ENCODE data around the gene USP49. TPM values are rescaled to one million over a fixed set of nuclear protein-coding genes. Genes with fewer than 3 reads are reported as not detected.
A peak's percentile ranks its signal among the peaks of the same experiment; 100 is the strongest.

USP49 gene
- total RNA-seq, 1 experiment from 2014 or later: 10.5 TPM

- ChIA-PET POLR2A (ENCODE audit: low non-redundant PET) (interaction anchor here (0.6 kb wide), 1 partner anchor 154 kb away, joined by 10 read pairs; no protein-coding TSS in a partner anchor), CTCF (interaction anchor here (1.8 kb wide), 1 partner anchor 25 kb away, joined by 13 read pairs; the partner anchor contains the start of genes BYSL and MED20)
- peak overlapping the region; percentile 81 for H3K27ac ChIP-seq (ENCODE audit: low read depth, low read length, poor library complexity, severe bottlenecking)
- H3K36me3 ChIP-seq (ENCODE audit: insufficient read depth, low read length, poor library complexity, severe bottlenecking): no peaks in the 10 kb centered on the region
- TF ChIP-seq EZH2 (IDR thresholded peaks at IDR 0.05; ENCODE audit: borderline replicate concordance, low read depth, low read length, poor library complexity, severe bottlenecking) (no peak), CTCF (conservative IDR thresholded peaks at IDR 0.05; ENCODE audit: low read depth, low read length) (no peak)
- intact Hi-C loops (cut with micrococcal nuclease; ENCODE audit: unreplicated experiment): no loop called here
- no peaks in the 10 kb centered on the region for H3K27me3 ChIP-seq (replicated peaks; ENCODE audit: insufficient read depth, low read depth, low read length, poor library complexity)
- H3K9me3 ChIP-seq (ENCODE audit: low read depth, low read length, poor library complexity, severe bottlenecking): no peaks in the 10 kb centered on the region
- BruUV-seq (replicated peaks): no TSS peak
- peaks cover 11% of the 10 kb centered on the region for H3K4me1 ChIP-seq (ENCODE audit: insufficient read depth, low read length, poor library complexity, severe bottlenecking)
- peak overlapping the region; percentile 77 for H3K4me3 ChIP-seq (ENCODE audit: low read depth, low read length, poor library complexity, severe bottlenecking)
- DNase-seq (ENCODE audit: low spot score): no peak
Observed at GRCh38 chr6:41896281-41896680, 1.1 kb upstream of the USP49 start.

GRCh38 chr6:41894366-41895299, 542 bp downstream of the USP49 start:
- H3K4me3 ChIP-seq (ENCODE audit: low read depth, low read length, poor library complexity, severe bottlenecking): peak overlapping the region; percentile 77
- BruUV-seq (replicated peaks): no TSS peak
- TF ChIP-seq CTCF (conservative IDR thresholded peaks at IDR 0.05; ENCODE audit: low read depth, low read length): no peak
- no peak for TF ChIP-seq EZH2 (IDR thresholded peaks at IDR 0.05; ENCODE audit: borderline replicate concordance, low read depth, low read length, poor library complexity, severe bottlenecking)
- H3K9me3 ChIP-seq (ENCODE audit: low read depth, low read length, poor library complexity, severe bottlenecking): no peaks in the 10 kb centered on the region
- CTCF ChIA-PET: interaction anchor here (0.6 to 3.4 kb wide), 4 partner anchors 26 to 114 kb away, joined by 3 to 13 read pairs (median 6); partner anchors contain the start of genes BYSL, MED20, PRICKLE4 and TOMM6
- no peaks in the 10 kb centered on the region for H3K36me3 ChIP-seq (ENCODE audit: insufficient read depth, low read length, poor library complexity, severe bottlenecking)
- intact Hi-C loops (cut with micrococcal nuclease; ENCODE audit: unreplicated experiment): no loop called here
- H3K27ac ChIP-seq (ENCODE audit: low read depth, low read length, poor library complexity, severe bottlenecking): peak overlapping the region; percentile 81
- H3K4me1 ChIP-seq (ENCODE audit: insufficient read depth, low read length, poor library complexity, severe bottlenecking): peaks cover 11% of the 10 kb centered on the region
- POLR2A ChIA-PET (ENCODE audit: low non-redundant PET): interaction anchor here (0.6 to 0.7 kb wide), 2 partner anchors 11 to 32 kb away, joined by 3 to 5 read pairs; no protein-coding TSS in a partner anchor
- H3K27me3 ChIP-seq (replicated peaks; ENCODE audit: insufficient read depth, low read depth, low read length, poor library complexity): no peaks in the 10 kb centered on the region
- peak; percentile 10 for DNase-seq (ENCODE audit: low spot score)

GRCh38 chr6:41892921-41893564, 2.1 kb downstream of the USP49 start:
- intact Hi-C loops (cut with micrococcal nuclease; ENCODE audit: unreplicated experiment): no loop called here
- CTCF ChIA-PET: interaction anchor here (3.4 kb wide), 1 partner anchor 28 kb away, joined by 8 read pairs; the partner anchor contains the start of genes BYSL and MED20
- H3K27me3 ChIP-seq (replicated peaks; ENCODE audit: insufficient read depth, low read depth, low read length, poor library complexity): no peaks in the 10 kb centered on the region
- POLR2A ChIA-PET (ENCODE audit: low non-redundant PET): no interaction called here
- H3K4me3 ChIP-seq (ENCODE audit: low read depth, low read length, poor library complexity, severe bottlenecking): no peak overlapping the region
- peaks cover 11% of the 10 kb centered on the region for H3K4me1 ChIP-seq (ENCODE audit: insufficient read depth, low read length, poor library complexity, severe bottlenecking)
- DNase-seq (ENCODE audit: low spot score): no peak
- BruUV-seq (replicated peaks): no TSS peak
- TF ChIP-seq CTCF (conservative IDR thresholded peaks at IDR 0.05; ENCODE audit: low read depth, low read length): no peak
- TF ChIP-seq EZH2 (IDR thresholded peaks at IDR 0.05; ENCODE audit: borderline replicate concordance, low read depth, low read length, poor library complexity, severe bottlenecking): no peak
- H3K9me3 ChIP-seq (ENCODE audit: low read depth, low read length, poor library complexity, severe bottlenecking): no peaks in the 10 kb centered on the region
- H3K27ac ChIP-seq (ENCODE audit: low read depth, low read length, poor library complexity, severe bottlenecking): no peak overlapping the region
- H3K36me3 ChIP-seq (ENCODE audit: insufficient read depth, low read length, poor library complexity, severe bottlenecking): no peaks in the 10 kb centered on the region

All from A673 (cell line).